Gastrocnemius medialis (tissue), 4 donors: Measurements from ENCODE around the gene ZC3H7A.

Experiments
- CTCF ChIP-seq, 5 experiments: fragments of 450-650 bp in 3 of 5; fragments of 200-600 bp in 2 of 5; sonication (generic) in 2 of 5; IDR thresholded peaks in 4 of 5; conservative IDR thresholded peaks in 1 of 5; 1 replicate in 4 of 5; 2 replicates in 1 of 5; pipeline ENCODE4 v1.5.1; 2016 to 2019; ENCODE audit warnings: antibody characterized with exemption in 5 of 5, mild to moderate bottlenecking in 3 of 5, moderate library complexity in 3 of 5
- POLR2A ChIP-seq, 2 donors: fragments of 450-650 bp; IDR thresholded peaks; one replicate each; pipeline ENCODE4 v1.6.1; 2017; ENCODE audit warnings: antibody characterized with exemption in 2 of 2, mild to moderate bottlenecking in 2 of 2, moderate library complexity in 2 of 2

GRCh38 chr16:11841026-11841425 is 44.0 kb upstream of the ZC3H7A start:
- no peak for TF ChIP-seq CTCF (IDR thresholded peaks at IDR 0.05 in 4 of 5, conservative IDR thresholded peaks at IDR 0.05 in 1 of 5)
- TF ChIP-seq POLR2A (IDR thresholded peaks at IDR 0.05): no peak
